Mesendoderm (in vitro differentiated cells): Measurements from ENCODE around the gene TCERG1L.

ENCODE experiments used
- DNase-seq: peaks from one replicate; pipeline ENCODE4 v3.0.0; 2013
- H2AK5ac ChIP-seq: 2 replicates; pipeline ENCODE4 v1.6.1; 2013; ENCODE audit warnings: low read length, inconsistent platforms
- H2BK120ac ChIP-seq: 2 replicates; pipeline ENCODE4 v1.6.1; 2013; ENCODE audit warnings: low read depth, mild to moderate bottlenecking, low read length, moderate library complexity, mixed read lengths
- H2BK15ac ChIP-seq: replicated peaks from 2 replicates; pipeline ENCODE4 v1.6.1; 2013; ENCODE audit warnings: low read depth, mild to moderate bottlenecking, moderate library complexity
- H2BK5ac ChIP-seq: 2 replicates; pipeline ENCODE4 v1.6.1; 2013; ENCODE audit warnings: low read length, inconsistent platforms
- H3K18ac ChIP-seq: 2 replicates; pipeline ENCODE4 v1.6.1; 2013; ENCODE audit warnings: mild to moderate bottlenecking, low read length, mixed read lengths
- H3K23ac ChIP-seq: one replicate; pipeline ENCODE4 v1.6.1; 2013; ENCODE audit warnings: low read length
- H3K27ac ChIP-seq: 2 replicates; pipeline ENCODE4 v1.5.1; 2013; ENCODE audit warnings: low read depth, mild to moderate bottlenecking, inconsistent platforms, low read length, moderate library complexity
- H3K27me3 ChIP-seq: 2 replicates; pipeline ENCODE4 v1.6.1; 2013; ENCODE audit warnings: low read length, control low read depth, mild to moderate bottlenecking, inconsistent platforms; ENCODE audit not compliant: insufficient read depth, poor library complexity
- H3K36me3 ChIP-seq: 2 replicates; pipeline ENCODE4 v1.6.1; 2013; ENCODE audit warnings: low read length, inconsistent platforms; ENCODE audit not compliant: control insufficient read depth, insufficient read depth
- H3K4ac ChIP-seq: one replicate; pipeline ENCODE4 v1.6.1; 2013; ENCODE audit warnings: low read depth, mild to moderate bottlenecking, low read length, moderate library complexity
- H3K4me1 ChIP-seq: 2 replicates; pipeline ENCODE4 v1.6.1; 2013; ENCODE audit warnings: low read depth, low read length, inconsistent platforms; ENCODE audit not compliant: control insufficient read depth
- H3K4me2 ChIP-seq: 2 replicates; pipeline ENCODE4 v1.6.1; 2013; ENCODE audit warnings: low read length
- H3K4me3 ChIP-seq: 2 replicates; pipeline ENCODE4 v1.5.1; 2013; ENCODE audit warnings: mild to moderate bottlenecking, low read length
- H3K56ac ChIP-seq: one replicate; pipeline ENCODE4 v1.6.1; 2013; ENCODE audit warnings: low read length
- H3K79me1 ChIP-seq: 2 replicates; pipeline ENCODE4 v1.6.1; 2013; ENCODE audit warnings: low read length, inconsistent platforms
- H3K79me2 ChIP-seq: 2 replicates; pipeline ENCODE4 v1.6.1; 2013; ENCODE audit warnings: mild to moderate bottlenecking, low read length; ENCODE audit not compliant: control insufficient read depth, insufficient read depth
- H3K9ac ChIP-seq: 2 replicates; pipeline ENCODE4 v1.6.1; 2013; ENCODE audit warnings: low read length, inconsistent platforms
- H4K5ac ChIP-seq: one replicate; pipeline ENCODE4 v1.6.1; 2013; ENCODE audit warnings: low read length
- H4K8ac ChIP-seq: one replicate; pipeline ENCODE4 v1.6.1; 2013; ENCODE audit warnings: low read depth, mild to moderate bottlenecking, control low read depth, low read length, moderate library complexity
- WGBS: extraction: QIAGEN DNeasy Blood & Tissue Kit; methylation state at CpG from one replicate; pipeline ENCODE4 v1.1.7; 2013; ENCODE audit warnings: low lambda C conversion rate, missing lambda C conversion rate; ENCODE audit not compliant: insufficient coverage; ENCODE audit errors: extremely low coverage; 5-methylcytosine and 5-hydroxymethylcytosine counted together

Gene TCERG1L

GRCh38 chr10:131083915-131084790, 227.4 kb downstream of the TCERG1L start:
- H3K36me3 ChIP-seq: no peaks in the 10 kb centered on the region
- no peaks in the 10 kb centered on the region for H3K4me1 ChIP-seq
- H3K23ac ChIP-seq: no peak overlapping the region
- no peak overlapping the region for H3K4ac ChIP-seq
- H3K27me3 ChIP-seq: no peaks in the 10 kb centered on the region
- H4K8ac ChIP-seq: no peak overlapping the region
- peak overlapping the region; percentile 53 for H3K56ac ChIP-seq
- H2BK5ac ChIP-seq: no peak overlapping the region
- H3K79me2 ChIP-seq: no peaks in the 10 kb centered on the region
- H2AK5ac ChIP-seq: no peak overlapping the region
- no peak overlapping the region for H3K18ac ChIP-seq
- no peaks in the 10 kb centered on the region for H3K79me1 ChIP-seq
- no CpG with 5 or more reads among the region's 32 CpGs for WGBS
- peak; percentile 80 for DNase-seq
- H3K4me2 ChIP-seq: no peak overlapping the region
- no peak overlapping the region for H3K27ac ChIP-seq
- no peak overlapping the region for H2BK120ac ChIP-seq
- no peak overlapping the region for H2BK15ac ChIP-seq
- no peak overlapping the region for H4K5ac ChIP-seq
- no peak overlapping the region for H3K9ac ChIP-seq
- no peak overlapping the region for H3K4me3 ChIP-seq

- no CpG with 5 or more reads among the region's 16 CpGs for WGBS
- DNase-seq: no peak
- H3K36me3 ChIP-seq: no peaks in the 10 kb centered on the region
Measured at GRCh38 chr10:131082991-131083481, 228.5 kb downstream of the TCERG1L start.

GRCh38 chr10:131082201-131082850, 229.2 kb downstream of the TCERG1L start:
- Histone ChIP-seq H3K27me3 (no peaks in the 10 kb centered on the region), H3K79me1 (no peaks in the 10 kb centered on the region), H3K4me3 (no peak overlapping the region), H4K5ac (no peak overlapping the region), H2AK5ac (no peak overlapping the region), H2BK120ac (no peak overlapping the region), H3K79me2 (no peaks in the 10 kb centered on the region), H4K8ac (no peak overlapping the region), H3K4me1 (no peaks in the 10 kb centered on the region), H3K4ac (no peak overlapping the region), H3K36me3 (no peaks in the 10 kb centered on the region), H3K4me2 (no peak overlapping the region), H2BK5ac (no peak overlapping the region), H3K27ac (no peak overlapping the region), H3K9ac (no peak overlapping the region), H2BK15ac (no peak overlapping the region), H3K23ac (no peak overlapping the region), H3K18ac (no peak overlapping the region), H3K56ac (no peak overlapping the region)
- WGBS: no CpG with 5 or more reads among the region's 13 CpGs
- DNase-seq: no peak

More at GRCh38 chr10:131082991-131083481, 228.5 kb downstream of the TCERG1L start:
- no peak overlapping the region for H3K9ac ChIP-seq
- no peak overlapping the region for H3K56ac ChIP-seq
- H3K18ac ChIP-seq: no peak overlapping the region
- no peak overlapping the region for H2AK5ac ChIP-seq
- H3K4me3 ChIP-seq: no peak overlapping the region
- no peak overlapping the region for H3K23ac ChIP-seq
- no peak overlapping the region for H3K27ac ChIP-seq
- no peaks in the 10 kb centered on the region for H3K4me1 ChIP-seq
- no peaks in the 10 kb centered on the region for H3K79me1 ChIP-seq
- no peak overlapping the region for H2BK5ac ChIP-seq
- no peak overlapping the region for H2BK120ac ChIP-seq
- H2BK15ac ChIP-seq: no peak overlapping the region
- no peak overlapping the region for H3K4me2 ChIP-seq
- no peak overlapping the region for H3K4ac ChIP-seq
- H4K8ac ChIP-seq: no peak overlapping the region
- no peaks in the 10 kb centered on the region for H3K79me2 ChIP-seq
- H3K27me3 ChIP-seq: no peaks in the 10 kb centered on the region
- no peak overlapping the region for H4K5ac ChIP-seq

- H3K79me1 ChIP-seq: no peaks in the 10 kb centered on the region
- H3K18ac ChIP-seq: no peak overlapping the region
- DNase-seq: no peak
- H2BK5ac ChIP-seq: no peak overlapping the region
- H3K79me2 ChIP-seq: no peaks in the 10 kb centered on the region
- no peaks in the 10 kb centered on the region for H3K36me3 ChIP-seq
- H3K4me3 ChIP-seq: no peak overlapping the region
- H3K9ac ChIP-seq: no peak overlapping the region
- no peak overlapping the region for H2AK5ac ChIP-seq
- no peak overlapping the region for H2BK120ac ChIP-seq
- WGBS: no CpG with 5 or more reads among the region's 6 CpGs
- H4K8ac ChIP-seq: no peak overlapping the region
- H3K56ac ChIP-seq: no peak overlapping the region
- no peak overlapping the region for H2BK15ac ChIP-seq
- no peak overlapping the region for H4K5ac ChIP-seq
- no peak overlapping the region for H3K27ac ChIP-seq
- H3K23ac ChIP-seq: no peak overlapping the region
- H3K27me3 ChIP-seq: no peaks in the 10 kb centered on the region
- no peak overlapping the region for H3K4ac ChIP-seq
- H3K4me2 ChIP-seq: no peak overlapping the region
- no peaks in the 10 kb centered on the region for H3K4me1 ChIP-seq
Measured at GRCh38 chr10:131081786-131082185, 229.7 kb downstream of the TCERG1L start.

- no peak overlapping the region for H3K27ac ChIP-seq
- H3K4me2 ChIP-seq: no peak overlapping the region
- no peaks in the 10 kb centered on the region for H3K27me3 ChIP-seq
- no peak overlapping the region for H3K4ac ChIP-seq
- H2BK15ac ChIP-seq: no peak overlapping the region
- H2BK120ac ChIP-seq: no peak overlapping the region
- H3K23ac ChIP-seq: no peak overlapping the region
- WGBS: no CpG with 5 or more reads among the region's 6 CpGs
- H4K8ac ChIP-seq: no peak overlapping the region
- no peaks in the 10 kb centered on the region for H3K79me2 ChIP-seq
- H2BK5ac ChIP-seq: no peak overlapping the region
- no peak overlapping the region for H3K56ac ChIP-seq
- H3K9ac ChIP-seq: no peak overlapping the region
- H3K36me3 ChIP-seq: no peaks in the 10 kb centered on the region
- no peak overlapping the region for H2AK5ac ChIP-seq
- DNase-seq: no peak
- no peak overlapping the region for H3K4me3 ChIP-seq
- no peaks in the 10 kb centered on the region for H3K4me1 ChIP-seq
- H3K18ac ChIP-seq: no peak overlapping the region
- H4K5ac ChIP-seq: no peak overlapping the region
- no peaks in the 10 kb centered on the region for H3K79me1 ChIP-seq
Measured at GRCh38 chr10:131081376-131081775, 230.1 kb downstream of the TCERG1L start.
